Measurements from ENCODE around the gene WWOX.

Gene WWOX

DNA sequence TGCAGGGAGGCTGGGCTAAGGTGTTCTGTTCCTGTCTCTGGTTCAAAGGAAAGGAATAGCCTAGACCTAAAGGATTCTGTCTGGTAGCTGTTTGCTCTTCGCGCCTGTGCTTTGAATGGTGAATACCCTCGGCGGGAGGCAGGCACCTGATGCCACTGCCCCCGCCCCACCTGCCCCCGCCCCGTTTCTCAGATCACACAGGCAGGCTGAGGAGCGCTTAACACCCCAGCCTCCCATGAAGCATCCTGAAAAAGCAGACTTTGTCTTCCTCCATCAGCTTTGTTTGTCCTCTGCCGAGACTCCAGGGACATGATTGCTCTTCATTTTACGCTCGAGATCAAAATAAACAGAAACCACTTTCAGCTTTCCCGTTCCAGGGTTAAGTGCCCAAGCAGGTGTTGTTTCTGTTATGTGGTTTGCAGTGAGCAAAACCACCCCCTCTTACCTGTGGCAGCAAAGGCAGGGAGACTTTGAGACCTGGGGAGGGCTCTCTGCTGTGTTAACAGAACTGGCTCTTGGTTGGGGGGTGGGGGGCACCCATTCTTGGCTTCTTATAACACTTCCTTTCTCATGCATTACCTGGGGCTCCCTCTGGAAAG is 452.1 kb downstream of the WWOX start:
- DNase-seq = no peak

DNA sequence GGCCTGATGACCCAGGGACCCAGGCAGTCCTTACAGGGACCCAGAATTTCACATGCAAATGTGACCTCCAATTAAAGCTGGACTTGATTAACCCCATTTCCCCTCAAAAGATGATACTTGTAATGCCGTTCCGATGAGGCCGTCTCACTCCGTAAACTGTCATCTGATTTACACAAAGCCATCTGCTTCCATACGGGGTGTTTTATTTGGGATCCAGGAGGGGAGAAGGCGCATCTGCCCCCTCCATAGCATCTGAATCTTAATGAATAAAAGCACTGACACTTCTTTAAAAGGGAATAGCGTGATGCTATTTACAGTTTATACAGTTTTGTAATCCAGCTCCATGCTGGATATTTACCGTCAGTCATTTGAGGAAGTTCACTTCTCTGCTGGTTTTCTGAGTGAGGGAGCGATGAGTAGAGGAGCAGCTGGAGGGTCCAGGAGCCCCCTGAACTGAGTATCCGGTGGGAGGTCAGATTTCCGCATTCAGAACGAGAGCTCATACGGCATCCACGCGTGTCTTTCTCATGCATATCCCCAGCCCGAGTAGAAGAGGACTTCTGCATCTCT is 452.7 kb downstream of the WWOX start:
- no peak for DNase-seq

DNA sequence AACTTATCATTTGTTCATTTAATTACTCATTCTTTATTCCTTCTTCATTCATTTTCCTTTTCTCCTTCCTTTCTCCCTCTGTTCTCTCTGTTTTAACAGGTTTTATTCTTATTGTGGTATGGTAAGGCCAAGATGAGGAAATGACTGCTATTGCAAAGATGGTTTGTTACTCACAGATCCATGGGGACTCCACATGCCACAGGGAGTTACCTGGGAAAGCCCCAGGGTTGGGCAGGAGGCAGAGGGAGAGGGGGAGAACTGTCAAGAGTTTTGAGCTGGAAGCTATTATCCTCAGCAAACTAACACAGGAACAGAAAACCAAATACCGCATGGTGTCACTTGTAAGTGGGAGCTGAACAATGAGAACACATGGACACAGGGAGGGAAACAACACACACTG is 453.3 kb downstream of the WWOX start:
- no peak for DNase-seq

DNA sequence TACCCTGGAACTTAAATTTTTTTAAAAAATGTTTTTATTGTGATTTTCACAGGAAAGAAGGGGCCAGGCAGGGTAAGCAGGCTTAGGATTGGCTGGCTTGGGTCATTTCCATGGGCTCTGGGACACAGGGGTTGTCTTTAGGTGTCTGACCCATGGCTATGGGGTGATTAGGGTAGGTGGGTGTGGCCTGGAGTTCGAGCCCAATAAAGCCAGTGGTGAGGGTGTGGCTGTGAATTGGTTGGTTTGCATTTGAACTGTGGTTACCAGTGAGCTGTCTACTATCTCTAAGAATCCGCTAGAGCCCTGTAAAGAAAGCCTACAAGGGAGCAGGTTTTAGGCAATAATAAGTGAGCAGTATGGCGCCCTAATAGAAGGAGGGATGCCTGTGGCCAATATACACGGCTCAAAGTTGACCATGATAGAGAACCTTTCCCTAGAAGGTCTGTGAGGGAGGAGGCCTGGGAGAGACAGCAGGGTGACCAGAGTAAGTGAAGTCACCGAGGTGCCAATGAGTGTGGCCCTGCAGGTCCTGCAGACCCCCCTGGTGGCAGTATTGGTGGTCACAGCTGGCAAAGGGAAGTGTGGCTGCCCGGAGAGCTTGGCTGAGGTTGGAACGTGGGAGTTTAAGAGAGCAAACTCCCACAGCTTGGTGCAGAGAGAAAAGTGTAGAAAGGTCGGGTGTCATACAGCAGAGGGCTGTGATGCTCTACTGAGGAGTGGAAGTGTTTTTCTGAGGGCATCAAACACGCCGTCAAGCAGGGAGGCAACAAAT is 454.0 kb downstream of the WWOX start:
- DNase-seq = no peak

DNA sequence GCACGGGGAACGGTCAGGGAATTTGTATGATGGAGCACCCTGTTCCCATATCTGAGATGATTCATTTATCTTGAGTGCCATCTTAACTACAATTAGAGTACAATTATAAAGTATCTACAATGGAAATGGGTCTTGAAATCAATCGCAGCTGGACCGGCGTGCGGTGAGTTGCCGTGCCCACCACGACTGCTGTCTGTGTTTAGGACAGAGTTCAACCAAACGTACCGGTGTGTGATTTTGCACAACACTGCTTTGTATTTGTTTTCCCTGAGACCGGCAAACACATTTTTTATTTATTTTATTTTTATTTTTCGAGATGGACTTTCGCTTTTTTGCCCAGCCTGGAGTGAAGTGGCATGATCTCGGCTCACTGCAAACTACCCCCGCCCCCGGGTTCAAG is 457.0 kb downstream of the WWOX start:
- no peak for DNase-seq

DNA sequence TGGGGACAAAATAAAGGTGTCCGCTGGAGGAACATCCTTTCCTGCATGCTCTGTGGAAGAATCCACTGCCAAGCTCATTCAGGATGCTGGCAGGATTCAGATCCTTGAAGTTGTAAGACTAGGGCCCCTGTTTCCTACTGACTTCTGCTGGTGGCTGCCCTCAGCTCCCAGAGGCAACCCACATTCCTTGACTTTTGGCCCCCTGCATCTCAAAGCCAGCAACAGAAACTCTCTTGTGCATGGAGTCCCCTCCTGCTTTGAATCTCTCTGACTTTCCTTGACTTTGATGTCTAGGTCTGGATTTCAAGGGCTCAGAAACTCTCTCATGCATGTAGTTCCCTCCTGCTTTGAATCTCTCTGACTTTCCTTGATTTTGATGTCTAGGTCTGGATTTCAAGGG is 461.5 kb downstream of the WWOX start:
- DNase-seq = no peak

DNA sequence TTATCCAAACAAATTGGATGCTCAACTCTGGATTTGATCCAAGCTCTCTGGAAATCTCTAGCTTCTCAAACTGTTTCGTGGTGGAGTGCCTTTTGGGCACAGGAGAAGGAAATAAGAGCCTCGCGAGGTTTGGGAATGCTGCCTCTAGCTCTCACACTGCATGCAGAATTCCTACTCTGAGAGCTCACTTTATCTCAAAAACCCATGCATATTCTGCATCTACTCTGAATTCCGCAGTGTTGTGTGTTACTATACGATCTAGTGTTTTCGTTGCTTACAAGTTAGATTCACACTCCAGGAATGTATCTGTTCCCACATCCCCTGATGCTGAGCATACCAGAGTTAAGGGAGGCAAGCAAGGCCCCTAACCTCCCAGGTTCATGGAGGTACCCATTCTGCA is 462.7 kb downstream of the WWOX start:
- no peak for DNase-seq

DNA sequence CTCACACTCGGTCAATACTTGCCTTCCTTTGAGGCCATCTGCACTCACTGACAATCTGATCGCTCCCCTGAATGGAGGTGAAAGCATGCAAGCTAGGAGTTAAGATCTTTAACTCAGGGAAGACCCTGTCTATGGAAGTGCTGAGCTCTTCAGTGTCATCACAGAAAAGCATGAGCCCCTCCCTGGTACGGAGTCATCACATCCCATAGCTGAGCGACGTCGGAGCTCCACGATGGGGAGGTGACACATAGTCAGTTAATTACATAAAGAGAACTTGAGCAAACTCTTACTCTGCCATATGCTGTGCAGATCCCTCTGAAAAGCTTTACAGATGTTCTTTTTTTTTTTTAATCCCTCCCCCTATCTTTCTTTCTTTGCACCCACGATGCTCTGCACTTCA is 463.2 kb downstream of the WWOX start:
- no peak for DNase-seq

DNA sequence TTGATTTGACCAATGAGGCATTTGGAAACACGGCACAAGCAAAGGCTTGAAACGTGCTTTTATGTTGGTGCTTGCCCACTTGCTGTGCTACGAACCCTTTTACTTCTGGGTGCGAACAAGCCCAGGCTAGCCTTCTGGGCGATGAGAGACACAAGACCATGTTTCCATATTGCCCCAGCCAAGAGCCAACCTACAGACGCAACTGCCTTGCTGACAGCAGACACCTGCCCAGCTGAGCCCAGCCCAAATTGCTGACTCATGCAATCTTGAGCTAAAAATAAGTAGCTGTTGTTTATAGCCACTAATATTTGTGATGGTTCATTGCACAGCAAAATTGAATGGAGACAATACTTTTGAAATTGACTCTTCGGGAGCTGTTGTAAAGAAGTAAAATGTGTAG is 464.5 kb downstream of the WWOX start:
- DNase-seq = no peak

DNA sequence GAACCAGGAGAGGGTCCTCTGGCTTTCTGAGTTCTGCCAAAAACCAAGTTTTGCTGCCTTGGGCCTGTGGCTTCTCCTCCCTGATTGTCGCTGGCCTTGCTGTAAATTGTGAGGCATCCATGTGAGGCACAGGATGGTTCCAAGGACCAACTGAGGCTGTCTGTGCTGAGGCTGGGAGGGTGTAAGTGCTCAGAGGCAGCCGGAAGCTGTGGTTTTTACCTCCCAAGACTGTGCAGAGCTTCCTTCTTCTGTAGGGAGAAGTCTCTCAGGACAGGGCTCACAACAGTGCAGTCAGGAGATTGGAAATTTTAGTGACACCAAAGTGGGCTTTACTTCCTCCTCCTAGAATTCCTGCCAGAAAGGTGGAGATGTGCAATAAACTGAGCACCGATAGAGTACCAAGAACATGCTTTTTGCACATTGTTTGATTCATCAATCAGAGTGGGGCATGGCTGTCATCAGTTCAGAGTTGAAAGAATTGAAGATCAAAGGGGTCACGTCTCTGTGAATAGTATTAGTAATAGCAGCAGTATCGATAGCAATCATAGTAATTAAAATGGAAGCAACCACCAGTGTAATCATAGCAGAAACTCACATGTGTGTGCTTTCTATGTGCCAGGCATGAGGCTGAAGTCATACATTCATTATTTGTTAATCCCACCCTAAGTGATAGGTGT is 467.1 kb downstream of the WWOX start:
- DNase-seq = no peak

DNA sequence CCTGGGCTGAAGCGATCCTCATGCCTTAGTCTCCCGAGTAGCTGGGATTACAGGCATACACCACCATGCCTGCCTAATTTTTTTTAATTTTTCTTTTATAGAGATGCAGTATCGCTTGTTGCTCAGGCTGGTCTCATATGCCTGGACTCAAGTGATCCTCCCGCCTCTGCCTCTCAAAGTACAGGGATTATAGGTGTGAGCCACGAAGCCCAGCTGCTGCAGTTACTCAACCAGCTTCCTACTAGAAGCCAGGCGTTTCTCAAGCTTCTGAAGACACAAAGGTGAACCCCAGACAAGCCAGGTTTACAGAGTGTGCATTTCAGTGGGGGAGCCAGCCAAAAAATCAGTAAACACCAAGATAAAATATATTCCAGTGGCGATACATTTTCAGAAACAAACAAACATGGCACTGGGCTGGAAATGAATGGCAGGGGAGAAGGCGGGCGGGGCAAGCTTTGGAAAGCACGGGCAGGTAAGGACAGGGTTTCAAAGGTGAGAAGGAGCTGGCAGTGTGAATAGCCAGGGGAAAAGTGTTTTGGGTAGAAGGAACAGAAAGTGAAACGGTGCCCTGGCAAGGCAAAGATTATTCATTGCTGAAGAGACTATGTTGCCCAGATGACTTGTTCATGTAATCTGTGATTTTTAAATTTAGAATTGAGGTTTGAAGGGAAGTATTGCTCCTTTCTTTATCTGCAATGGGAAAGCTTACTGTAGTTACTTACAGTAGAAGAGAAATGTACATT is 471.1 kb downstream of the WWOX start:
- no peak for DNase-seq

DNA sequence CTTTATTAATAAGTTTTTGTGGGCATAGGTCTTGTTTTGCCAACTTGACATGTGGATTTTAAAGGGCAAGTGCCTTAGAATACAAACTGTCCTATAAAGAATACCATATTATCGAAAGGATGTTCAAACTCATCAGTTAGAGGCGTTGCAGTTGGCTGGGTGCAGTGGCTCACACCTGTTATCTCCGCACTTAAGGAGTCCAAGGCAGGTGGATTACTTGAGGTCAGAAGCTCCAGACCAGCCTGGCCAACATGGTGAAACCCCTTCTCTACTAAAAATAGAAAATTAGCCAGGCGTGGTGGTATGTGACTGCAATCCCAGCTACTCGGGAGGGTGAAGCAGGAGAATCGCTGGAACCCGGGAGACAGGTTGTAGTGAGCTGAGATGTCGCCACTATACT is 472.0 kb downstream of the WWOX start:
- DNase-seq = no peak

DNA sequence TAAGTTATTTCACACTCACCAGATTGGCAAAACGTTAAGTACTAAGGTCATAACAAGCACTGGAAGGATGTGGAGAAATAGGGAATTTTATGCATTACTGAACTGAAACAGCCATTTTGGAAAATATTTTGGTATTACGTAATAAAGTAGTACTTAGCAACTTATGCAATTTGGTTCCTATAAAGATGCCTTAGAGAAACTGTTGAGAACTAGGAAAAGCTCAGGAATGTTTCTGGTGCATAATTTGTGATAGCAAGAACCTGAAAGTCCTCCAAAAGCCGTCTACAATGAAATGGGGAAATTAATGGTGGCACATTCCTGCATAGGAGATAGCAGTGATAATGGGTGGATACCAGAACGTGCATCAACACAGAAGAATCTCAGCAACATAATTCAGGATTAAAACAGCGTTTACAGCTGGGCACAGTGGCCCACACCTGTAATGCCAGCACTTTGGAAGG is 472.5 kb downstream of the WWOX start:
- DNase-seq = no peak

DNA sequence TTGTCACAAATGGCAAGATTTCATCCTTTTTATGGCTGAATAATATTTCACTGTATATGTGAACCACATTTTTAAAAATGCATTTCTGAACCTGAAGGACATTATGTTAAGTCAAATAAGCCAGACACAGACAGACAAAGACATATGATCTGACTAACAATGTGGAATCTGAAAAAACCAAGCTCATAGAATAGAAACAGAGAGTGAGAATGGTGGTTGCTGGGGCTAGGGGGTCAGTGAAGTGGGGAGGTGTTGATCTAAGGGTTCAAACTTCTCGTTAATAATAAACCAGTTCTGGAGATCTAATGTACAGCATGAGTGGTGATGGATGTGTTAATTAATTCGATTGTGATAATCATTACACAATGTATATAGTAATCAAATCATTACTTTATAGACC is 475.1 kb downstream of the WWOX start:
- no peak for DNase-seq

DNA sequence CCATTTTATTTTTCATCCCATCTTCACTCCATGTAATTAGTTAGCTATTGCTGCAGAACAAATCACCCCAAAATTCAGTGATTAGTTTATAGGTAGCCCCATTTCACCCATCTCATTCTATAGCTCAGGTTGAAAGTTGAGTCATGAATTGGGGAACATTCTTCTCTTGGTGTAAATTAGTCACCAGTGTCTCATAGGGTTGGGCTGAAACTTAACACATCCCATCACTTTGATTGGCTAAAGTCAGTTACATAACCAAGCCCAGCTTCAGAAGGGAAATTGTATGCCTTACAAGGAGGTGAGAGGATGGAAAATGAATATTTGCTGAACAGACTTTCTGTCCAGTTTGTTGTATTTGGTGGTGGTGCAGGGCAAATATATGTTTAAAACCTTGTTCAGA is 477.5 kb downstream of the WWOX start:
- no peak for DNase-seq

DNA sequence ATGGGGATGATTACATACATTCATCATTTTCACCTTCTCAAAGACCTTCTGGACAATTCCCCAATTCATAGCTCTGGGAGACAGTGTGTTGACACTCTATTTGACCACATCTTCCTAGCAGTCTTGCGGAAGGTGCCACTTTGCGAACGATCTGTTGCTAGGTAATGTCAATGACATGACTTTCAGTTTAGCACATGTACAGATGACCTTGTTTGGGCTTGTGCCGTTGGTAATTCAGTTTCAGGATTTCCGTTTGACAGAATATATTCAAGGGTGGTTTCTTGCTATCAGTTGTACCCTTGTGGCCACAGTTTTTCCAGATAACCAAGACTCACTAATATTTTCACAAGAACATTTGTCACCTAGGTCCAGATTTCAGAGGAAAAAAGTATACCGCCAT is 478.2 kb downstream of the WWOX start:
- no peak for DNase-seq

DNA sequence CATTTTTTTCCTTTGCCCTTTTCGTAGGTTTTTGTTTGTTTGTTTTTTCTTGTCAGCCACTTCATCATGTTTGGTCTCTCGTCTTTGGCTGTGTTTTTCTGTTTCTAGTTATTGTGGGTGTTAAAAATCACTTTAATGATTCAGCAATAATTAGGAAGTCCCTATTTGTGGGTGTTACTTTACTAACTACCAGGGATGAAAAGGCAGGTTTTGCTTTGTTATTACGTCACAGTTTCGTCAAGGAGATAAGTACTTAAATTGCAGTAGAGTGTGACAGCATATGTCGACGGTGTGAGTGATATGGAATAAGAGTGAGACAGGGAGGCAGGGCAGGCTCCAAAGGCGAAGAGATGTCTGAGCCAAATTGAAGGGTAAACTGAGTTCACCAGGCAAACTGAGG is 479.6 kb downstream of the WWOX start:
- DNase-seq = no peak

DNA sequence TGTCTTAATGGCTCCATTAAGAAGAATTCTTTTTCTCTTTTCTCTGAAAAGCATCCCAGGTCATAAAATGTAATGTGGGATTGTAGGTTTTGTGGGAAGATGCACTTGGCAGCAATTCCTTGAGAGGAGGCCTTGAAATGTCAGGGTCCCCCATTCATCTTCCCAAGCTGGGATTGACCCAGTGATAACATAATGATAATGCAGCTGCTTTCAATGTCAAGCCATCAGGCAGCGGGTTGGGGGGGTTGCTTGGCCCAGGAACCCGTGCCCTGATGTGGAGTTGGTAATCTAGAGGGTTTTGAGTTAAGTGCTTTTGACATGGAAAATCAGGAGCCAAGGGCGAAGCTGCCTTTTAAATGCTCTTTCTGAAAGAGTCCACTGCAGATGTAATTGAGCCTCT is 484.0 kb downstream of the WWOX start:
- no peak for DNase-seq

DNA sequence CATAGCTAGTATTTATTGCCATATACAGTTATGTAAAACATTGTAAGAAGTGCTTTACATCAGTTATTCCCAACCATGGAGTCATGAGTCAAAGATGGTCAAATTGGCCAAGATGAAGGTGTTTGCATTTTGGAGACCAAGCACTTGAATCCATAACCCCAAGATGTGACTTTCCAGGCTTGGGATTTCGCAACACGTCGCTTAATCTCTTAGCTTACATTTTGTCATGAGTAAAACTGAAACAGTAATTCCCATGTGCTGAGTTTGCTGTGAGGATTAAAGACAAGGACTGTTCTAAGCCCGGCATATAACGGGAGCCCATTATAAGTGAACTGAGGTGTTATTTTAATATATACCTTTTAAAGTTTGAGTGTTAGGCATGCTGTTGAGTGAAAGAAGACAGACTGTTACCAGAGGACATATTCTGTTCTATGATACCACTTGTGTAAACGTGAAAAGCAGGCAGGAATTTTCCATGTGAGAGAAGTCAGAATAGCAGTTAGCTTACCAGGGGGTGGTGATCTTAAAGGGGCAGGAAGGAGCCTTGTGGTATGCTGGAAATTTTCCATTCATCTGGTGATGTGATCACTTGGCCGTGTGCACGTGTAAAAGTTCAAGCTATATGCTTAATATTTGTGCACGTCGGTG is 484.9 kb downstream of the WWOX start:
- DNase-seq = no peak

DNA sequence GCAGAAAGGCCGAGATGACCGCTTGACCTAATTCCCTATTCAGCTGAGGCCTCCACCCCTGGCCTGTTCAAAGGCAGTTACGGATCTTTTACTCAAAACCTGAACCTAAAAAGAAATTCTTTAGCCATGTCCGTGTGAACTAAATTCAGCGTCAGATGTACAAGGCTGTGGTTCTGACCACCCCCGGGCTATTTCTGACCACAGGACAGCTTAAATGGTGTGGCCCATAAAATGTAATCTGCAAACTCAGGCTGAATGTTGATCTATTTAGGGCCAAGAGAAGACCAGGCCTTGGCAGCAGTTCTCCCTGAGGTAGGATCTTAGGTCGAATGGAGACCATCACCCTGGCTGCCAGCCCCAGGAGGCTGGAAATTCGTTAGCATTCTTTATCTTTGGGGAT is 485.5 kb downstream of the WWOX start:
- no peak for DNase-seq

DNA sequence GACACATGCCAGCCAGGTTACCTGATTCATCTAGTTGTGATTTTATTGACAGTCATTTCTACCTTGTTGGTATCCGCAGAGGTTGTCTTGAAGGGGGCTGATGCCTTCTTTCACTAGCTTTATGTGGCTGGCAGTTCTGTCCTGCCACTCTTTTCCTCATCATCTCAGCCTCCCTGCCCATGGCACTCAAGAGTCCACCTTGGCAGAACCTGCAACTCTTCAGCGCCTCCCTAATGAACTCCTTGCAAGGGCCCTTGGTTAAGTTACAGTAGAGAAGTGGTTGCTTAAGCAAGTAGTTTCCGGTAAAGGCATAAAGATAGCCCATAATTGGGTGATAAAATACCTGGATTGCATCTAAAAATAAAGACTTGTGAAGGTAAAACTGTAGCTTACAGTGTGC is 489.9 kb downstream of the WWOX start:
- DNase-seq = no peak

DNA sequence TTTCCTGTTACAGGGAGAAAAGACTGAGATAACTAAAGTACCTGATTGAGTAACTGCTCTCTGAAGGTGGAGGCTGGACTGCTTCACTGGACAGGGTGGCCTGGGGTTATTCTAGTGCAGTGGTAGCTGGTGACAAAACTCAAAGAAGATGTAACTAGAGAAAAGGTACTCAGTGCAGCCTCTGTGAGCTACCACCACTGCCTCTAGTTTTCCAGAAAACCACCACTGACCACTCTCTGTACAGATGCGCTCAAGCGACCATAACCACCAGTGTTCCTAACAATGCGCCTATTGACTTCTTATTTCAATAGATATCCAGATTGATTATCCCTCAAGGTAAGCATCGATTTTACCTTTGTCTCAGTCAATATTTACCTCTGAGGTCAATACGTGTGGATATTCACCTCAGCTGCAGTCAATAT is 492.2 kb downstream of the WWOX start:
- no peak for DNase-seq

DNA sequence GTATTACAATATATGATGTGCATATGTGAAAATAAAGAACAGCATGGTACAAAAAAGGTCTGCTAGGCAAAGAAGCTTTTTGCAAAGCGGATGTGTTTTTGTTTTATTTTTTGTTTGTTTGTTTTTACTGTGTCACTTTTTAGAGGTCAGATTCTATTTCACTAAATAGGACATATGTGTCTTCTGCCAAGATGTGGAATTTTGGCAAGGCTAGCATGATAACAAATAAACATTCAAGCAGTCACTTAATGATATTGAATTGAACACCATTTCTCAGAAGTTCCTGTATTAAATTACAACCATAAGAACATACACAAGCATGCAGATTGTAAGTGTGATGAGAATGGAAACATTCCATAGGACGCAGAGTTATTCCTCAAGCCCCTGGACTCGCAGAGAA is 492.7 kb downstream of the WWOX start:
- DNase-seq = no peak

Data from stimulated activated CD4-positive, alpha-beta T cell treated with anti-CD3 and anti-CD28 coated beads, Interleukin-4, amount 100 ng/mL, for 24 hours (primary cell).